Keratinocyte (primary cell): ENCODE data around the gene CYP2S1.

ENCODE experiments used
- CTCF ChIP-seq, 3 experiments: IDR thresholded peaks in 1 of 3; conservative IDR thresholded peaks in 1 of 3; optimal IDR thresholded peaks in 1 of 3; 2 replicates in 2 of 3; 3 replicates in 1 of 3; pipeline versions ENCODE3 to v1.5.1; 2011; ENCODE audit warnings: low read length in 3 of 3, mild to moderate bottlenecking in 3 of 3, moderate library complexity in 2 of 3, control low read depth in 1 of 3, inconsistent platforms in 1 of 3; ENCODE audit not compliant: insufficient read depth in 2 of 3; ENCODE audit errors: extremely low read depth in 1 of 3
- EZH2 ChIP-seq: IDR thresholded peaks from one replicate; pipeline ENCODE4 v1.6.1; 2012; ENCODE audit warnings: inconsistent platforms, mild to moderate bottlenecking, low read length, moderate library complexity

- no peak for TF ChIP-seq CTCF (optimal IDR thresholded peaks at IDR 0.05 in 1 of 3, IDR thresholded peaks at IDR 0.05 in 1 of 3, conservative IDR thresholded peaks at IDR 0.05 in 1 of 3; ENCODE audit: extremely low read depth in 1 of 3, insufficient read depth in 2 of 3, low read length in 3 of 3)
- TF ChIP-seq EZH2, result no peak
Observed at GRCh38 chr19:41221514-41222205, 28.6 kb downstream of the CYP2S1 start.
